ENCODE data around the gene SHH.
A peak's percentile ranks its signal among the peaks of the same experiment; 100 is the strongest.

SHH gene

GRCh38 chr7:155811895-155812761 is at the start of gene SHH:
Gene SHH, minus strand, starts transcription at chr7:155812463. Its CDS starts 341 bp downstream, at chr7:155812122.
- peak; percentile 32 for DNase-seq (ENCODE audit: low spot score)

- DNase-seq (ENCODE audit: low spot score) = peak; percentile 14
These were observed 49.2 kb upstream of the SHH start for GRCh38 chr7:155861480-155861868.

DNA sequence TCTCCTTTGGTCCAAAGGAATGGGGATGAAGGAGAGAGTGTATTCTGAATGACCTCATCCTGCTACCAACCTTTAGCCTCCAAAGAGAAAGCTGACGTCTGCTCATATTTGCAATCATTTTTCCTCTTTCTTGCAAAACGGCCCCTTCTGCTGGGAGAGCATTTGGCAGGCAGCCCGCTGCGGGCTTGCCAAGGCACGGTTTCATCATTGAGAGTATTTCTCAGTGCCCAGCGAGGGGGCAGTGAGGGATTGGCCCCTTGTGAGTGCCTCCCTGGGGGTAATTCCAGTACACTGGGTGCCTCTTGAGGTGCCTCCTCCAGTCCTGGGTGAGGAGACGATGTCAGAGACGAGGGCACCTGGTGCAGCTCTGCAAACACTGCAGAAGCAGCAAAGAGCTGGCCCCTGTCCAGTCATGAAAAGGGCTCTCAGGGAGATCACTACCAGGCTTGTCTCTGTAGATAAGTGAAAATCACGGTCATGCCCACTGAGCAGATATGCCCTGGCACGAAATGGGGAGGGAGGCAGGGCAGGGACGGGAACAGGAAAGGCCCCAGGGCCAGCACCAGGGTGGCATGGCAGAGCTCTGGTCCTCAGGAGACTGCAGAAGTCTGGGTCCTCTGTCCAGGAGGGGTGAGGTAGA is 48.7 kb upstream of the SHH start:
- peak; percentile 74 for DNase-seq (ENCODE audit: low spot score)

DNA sequence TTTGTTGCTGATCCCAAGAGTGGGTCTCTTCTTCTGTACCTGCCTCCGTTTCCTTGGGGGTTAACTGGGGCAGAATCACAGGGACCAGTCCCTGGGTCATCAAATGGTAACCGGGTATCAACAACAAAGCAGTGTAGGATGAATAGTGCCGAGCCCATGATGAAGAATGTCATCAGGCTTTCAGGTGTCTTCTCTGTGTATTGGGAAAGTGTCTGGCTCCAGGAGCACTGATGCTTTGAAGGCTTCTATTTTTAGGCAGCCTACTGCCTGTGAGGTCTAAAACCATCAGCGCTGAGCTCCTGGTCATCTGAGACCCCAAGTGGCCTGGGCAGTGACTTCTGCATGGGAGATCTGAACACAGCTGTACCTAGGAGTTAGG is 48.2 kb upstream of the SHH start:
- no peak for DNase-seq (ENCODE audit: low spot score)

GRCh38 chr7:155858521-155859061 is 46.3 kb upstream of the SHH start:
- peak; percentile 77 for DNase-seq (ENCODE audit: low spot score)

- no peak for DNase-seq (ENCODE audit: low spot score)
These were observed 44.9 kb upstream of the SHH start for GRCh38 chr7:155857141-155857540.

GRCh38 chr7:155856656-155857055 is 44.4 kb upstream of the SHH start:
- peak; percentile 27 for DNase-seq (ENCODE audit: low spot score)

GRCh38 chr7:155852426-155853301 is 40.4 kb upstream of the SHH start:
- no peak for DNase-seq (ENCODE audit: low spot score)

- DNase-seq (ENCODE audit: low spot score) = no peak
These were observed 39.6 kb upstream of the SHH start for GRCh38 chr7:155851892-155852291.

GRCh38 chr7:155850766-155851678 is 38.8 kb upstream of the SHH start:
- peak; percentile 42 for DNase-seq (ENCODE audit: low spot score)

DNA sequence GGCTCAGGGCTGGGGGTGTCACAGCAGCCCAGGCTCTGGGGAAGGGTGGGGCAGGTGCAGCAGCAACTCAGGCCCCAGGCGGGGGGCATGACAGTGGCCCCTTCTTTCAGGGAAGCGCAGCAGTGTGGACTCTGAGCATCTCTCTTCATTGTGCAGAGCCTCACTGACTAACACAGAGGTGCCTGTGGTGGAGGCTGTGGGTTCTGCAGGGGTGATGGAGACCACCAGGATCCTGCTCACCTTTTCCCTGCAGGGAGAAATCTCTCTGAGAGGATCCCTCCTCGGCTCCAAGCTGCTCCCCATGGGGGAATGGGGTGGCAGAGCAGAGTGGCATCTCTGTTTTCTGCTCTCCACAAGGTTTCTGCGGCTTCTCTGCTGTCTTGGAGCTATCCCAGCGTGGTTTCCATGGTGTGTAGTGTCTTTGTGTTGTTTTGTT is 37.8 kb upstream of the SHH start:
- no peak for DNase-seq (ENCODE audit: low spot score)

GRCh38 chr7:155848691-155849669 is 36.7 kb upstream of the SHH start:
- DNase-seq (ENCODE audit: low spot score) = no peak

GRCh38 chr7:155847821-155848435 is 35.7 kb upstream of the SHH start:
- DNase-seq (ENCODE audit: low spot score) = no peak

GRCh38 chr7:155846936-155847335 is 34.7 kb upstream of the SHH start:
- no peak for DNase-seq (ENCODE audit: low spot score)

DNA sequence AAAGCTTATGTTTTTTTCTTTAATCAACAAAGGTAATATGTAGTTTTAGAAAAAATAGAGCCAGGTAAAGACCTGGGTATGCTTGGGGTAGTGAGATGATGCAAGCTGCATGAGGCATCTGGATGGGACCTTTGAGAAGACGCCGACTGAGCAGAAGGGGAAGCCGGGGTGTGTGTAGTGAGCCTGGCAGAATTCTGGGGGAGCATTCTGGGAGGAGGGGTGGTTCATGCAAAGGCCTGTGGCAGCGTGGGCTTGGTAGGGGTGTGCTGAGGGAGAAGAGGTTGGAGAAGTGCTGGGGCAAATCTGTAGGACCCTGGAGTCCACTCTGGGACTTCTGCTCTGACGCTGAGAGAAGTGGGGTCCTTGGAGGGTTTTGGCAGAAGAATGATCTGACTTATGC is 33.9 kb upstream of the SHH start:
- no peak for DNase-seq (ENCODE audit: low spot score)

- no peak for DNase-seq (ENCODE audit: low spot score)
These were observed 33.0 kb upstream of the SHH start for GRCh38 chr7:155845226-155845625.

- no peak for DNase-seq (ENCODE audit: low spot score)
These were observed 32.3 kb upstream of the SHH start for GRCh38 chr7:155844526-155844925.

GRCh38 chr7:155844019-155844453 is 31.8 kb upstream of the SHH start:
- peak; percentile 90 for DNase-seq (ENCODE audit: low spot score)

DNA sequence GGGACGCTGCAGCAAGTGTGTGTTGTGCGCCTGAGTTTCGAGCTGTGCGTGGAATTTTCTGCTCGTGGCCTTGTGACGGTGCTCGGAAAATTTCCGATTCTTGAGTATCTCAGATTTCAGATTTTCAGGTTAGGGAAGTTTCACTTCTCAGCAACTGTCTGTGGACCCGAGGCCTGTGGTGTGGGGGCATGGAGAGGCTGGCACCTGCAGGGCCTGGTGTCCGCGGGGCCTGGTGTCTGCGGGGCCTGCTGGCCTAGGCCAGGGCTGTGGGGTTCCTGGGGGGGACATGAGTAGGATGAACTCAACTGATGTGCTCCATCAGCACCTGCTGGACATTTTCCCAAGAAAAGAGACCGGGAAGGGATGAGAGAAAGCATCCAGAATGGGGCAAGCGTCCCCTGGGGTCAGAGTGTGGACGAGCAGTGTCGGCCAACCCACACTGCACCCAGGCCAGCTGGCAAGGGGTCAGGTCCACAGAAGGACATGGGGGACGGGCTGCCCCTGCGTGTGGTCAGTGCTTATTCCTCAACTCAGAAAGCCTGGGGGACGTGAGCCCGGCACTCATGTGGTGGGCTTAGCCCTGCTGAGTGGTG is 31.3 kb upstream of the SHH start:
- no peak for DNase-seq (ENCODE audit: low spot score)
